Measurements from ENCODE around the gene LGALS9. TPM values are rescaled to one million over a fixed set of nuclear protein-coding genes. Genes with fewer than 3 reads are reported as not detected.
"Not testable (repeated sequence)": the region's sequence is repeated elsewhere in the genome, so short reads cannot be mapped to it uniquely, and the experiment has no call there.

LGALS9 gene
- polyA plus RNA-seq, 1 donor (not counting 4 experiments of a cell fraction or from before 2014, with no cell fraction given) = 0.94 TPM

DNA sequence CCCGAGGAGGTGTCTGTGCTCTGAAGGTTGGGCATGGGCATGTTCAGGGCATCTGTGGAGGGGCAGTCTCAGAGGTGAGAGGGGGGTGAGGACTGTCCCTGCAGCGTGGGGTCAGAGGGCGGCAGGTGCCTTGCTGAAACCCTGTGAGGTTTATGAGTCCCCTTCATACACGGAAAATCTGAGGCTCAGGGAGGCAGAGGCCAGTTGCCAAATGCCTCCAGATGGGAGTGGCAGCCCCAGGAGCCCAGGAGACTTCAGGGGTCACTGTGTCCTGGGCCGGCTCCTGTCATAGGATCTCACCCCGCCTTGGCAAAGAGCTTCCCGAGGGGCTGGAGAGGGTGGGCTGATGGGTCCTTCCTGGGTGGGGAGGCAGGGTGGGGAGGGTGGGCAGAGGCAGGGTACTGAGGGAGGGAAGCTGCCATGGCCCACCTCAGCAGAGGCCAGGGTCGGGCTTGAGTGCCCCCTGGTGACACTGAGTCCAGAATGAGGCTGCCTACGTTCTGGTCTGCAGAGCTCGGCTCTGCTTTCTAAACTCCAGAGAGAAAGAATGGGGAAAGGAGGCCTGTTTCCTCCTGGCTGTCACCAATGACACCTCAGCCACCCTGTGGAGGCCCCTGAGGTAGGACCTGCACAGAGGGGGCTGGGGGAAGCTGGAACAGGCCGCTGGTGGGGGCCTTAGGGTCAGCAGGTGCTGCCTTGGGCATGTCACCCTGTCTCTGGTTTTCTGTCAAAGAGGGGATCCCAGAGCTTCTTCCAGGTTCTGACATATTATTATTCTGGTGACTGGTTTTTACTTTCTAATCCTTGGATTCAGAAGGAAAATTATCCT, 1.1 kb downstream of the LGALS9 start:
- no peak overlapping the region for H2AFZ ChIP-seq (ENCODE audit: control insufficient read depth, low read length)
- DNase-seq (ENCODE audit: low read depth, low spot score) (no peak), FAIRE-seq (no peak)
- H3K9ac ChIP-seq (ENCODE audit: control insufficient read depth, extremely low read depth, insufficient read depth, low read length) = no peak overlapping the region
- no peaks in the 10 kb centered on the region for H3K9me1 ChIP-seq (ENCODE audit: control insufficient read depth, extremely low read depth, insufficient read depth, low read length)
- peaks cover 24% of the 10 kb centered on the region for H3K4me1 ChIP-seq (ENCODE audit: control insufficient read depth, extremely low read depth, insufficient read depth, low read length)
- no peak overlapping the region for H3K4me2 ChIP-seq (ENCODE audit: control insufficient read depth, extremely low read depth, insufficient read depth, low read depth, low read length)
- no peaks in the 10 kb centered on the region for H3K79me2 ChIP-seq (ENCODE audit: control insufficient read depth, insufficient read depth, low read length)
- no peaks in the 10 kb centered on the region for H3K36me3 ChIP-seq (ENCODE audit: control insufficient read depth in 2 of 2, extremely low read depth in 1 of 2, insufficient read depth in 2 of 2, low read length in 2 of 2)
- no peaks in the 10 kb centered on the region for H3K27me3 ChIP-seq (ENCODE audit: control insufficient read depth, extremely low read depth, insufficient read depth, low read length)
- H3K4me3 ChIP-seq (ENCODE audit: control insufficient read depth in 2 of 3, extremely low read depth in 1 of 3, insufficient read depth in 2 of 3, low read depth in 1 of 3, low read length in 3 of 3) = no peak overlapping the region
- TF ChIP-seq EZH2 (IDR thresholded peaks at IDR 0.05; ENCODE audit: low read length) = no peak
- TF ChIP-seq, protein P1, sequence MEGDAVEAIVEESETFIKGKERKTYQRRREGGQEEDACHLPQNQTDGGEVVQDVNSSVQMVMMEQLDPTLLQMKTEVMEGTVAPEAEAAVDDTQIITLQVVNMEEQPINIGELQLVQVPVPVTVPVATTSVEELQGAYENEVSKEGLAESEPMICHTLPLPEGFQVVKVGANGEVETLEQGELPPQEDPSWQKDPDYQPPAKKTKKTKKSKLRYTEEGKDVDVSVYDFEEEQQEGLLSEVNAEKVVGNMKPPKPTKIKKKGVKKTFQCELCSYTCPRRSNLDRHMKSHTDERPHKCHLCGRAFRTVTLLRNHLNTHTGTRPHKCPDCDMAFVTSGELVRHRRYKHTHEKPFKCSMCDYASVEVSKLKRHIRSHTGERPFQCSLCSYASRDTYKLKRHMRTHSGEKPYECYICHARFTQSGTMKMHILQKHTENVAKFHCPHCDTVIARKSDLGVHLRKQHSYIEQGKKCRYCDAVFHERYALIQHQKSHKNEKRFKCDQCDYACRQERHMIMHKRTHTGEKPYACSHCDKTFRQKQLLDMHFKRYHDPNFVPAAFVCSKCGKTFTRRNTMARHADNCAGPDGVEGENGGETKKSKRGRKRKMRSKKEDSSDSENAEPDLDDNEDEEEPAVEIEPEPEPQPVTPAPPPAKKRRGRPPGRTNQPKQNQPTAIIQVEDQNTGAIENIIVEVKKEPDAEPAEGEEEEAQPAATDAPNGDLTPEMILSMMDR (optimal IDR thresholded peaks at IDR 0.05 in 1 of 3, IDR thresholded peaks at IDR 0.05 in 1 of 3, conservative IDR thresholded peaks at IDR 0.05 in 1 of 3; ENCODE audit: extremely low read depth in 1 of 3, insufficient read depth in 2 of 3, low read length in 3 of 3) = no peak
- no peaks in the 10 kb centered on the region for H4K20me1 ChIP-seq (ENCODE audit: control insufficient read depth, extremely low read depth, insufficient read depth, low read length)
- H3K27ac ChIP-seq (ENCODE audit: control insufficient read depth, insufficient read depth, low read length) = no peak overlapping the region
- no peaks in the 10 kb centered on the region for H3K9me3 ChIP-seq (ENCODE audit: control insufficient read depth, low read depth, low read length)
- dilution Hi-C loops (cut with MboI; ENCODE audit: extremely low pct_ligation_motif_present, low sequenced_read_pairs) = no loop called here

DNA sequence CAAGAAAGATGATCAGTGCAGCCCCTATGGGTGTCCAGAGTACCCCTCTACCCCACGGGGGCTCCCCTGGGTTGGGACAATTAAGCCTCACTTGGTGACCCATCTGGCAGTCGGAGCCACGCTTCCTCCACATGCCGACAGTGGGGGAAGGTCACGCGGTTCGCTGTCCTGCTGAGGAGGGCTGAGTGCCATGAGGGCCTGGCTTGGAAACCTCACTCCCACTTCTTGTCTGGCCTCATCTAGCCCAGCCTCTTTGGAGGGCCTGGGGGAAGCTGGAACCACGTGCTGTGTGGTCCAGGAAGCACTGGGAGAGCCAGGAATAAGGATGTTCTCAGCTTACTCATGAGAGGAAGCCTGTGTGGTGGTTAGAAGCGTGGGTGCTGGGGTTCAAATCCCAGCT, 1.8 kb downstream of the LGALS9 start:
- H2AFZ ChIP-seq (ENCODE audit: control insufficient read depth, low read length); FAIRE-seq; dilution Hi-C loops (cut with MboI; ENCODE audit: extremely low pct_ligation_motif_present, low sequenced_read_pairs); H3K9me3 ChIP-seq (ENCODE audit: control insufficient read depth, low read depth, low read length); H3K27ac ChIP-seq (ENCODE audit: control insufficient read depth, insufficient read depth, low read length); H3K36me3 ChIP-seq (ENCODE audit: control insufficient read depth in 2 of 2, extremely low read depth in 1 of 2, insufficient read depth in 2 of 2, low read length in 2 of 2); H3K9me1 ChIP-seq (ENCODE audit: control insufficient read depth, extremely low read depth, insufficient read depth, low read length); H3K4me3 ChIP-seq (ENCODE audit: control insufficient read depth in 2 of 3, extremely low read depth in 1 of 3, insufficient read depth in 2 of 3, low read depth in 1 of 3, low read length in 3 of 3); H3K9ac ChIP-seq (ENCODE audit: control insufficient read depth, extremely low read depth, insufficient read depth, low read length); DNase-seq (ENCODE audit: low read depth, low spot score); H3K79me2 ChIP-seq (ENCODE audit: control insufficient read depth, insufficient read depth, low read length); H3K4me2 ChIP-seq (ENCODE audit: control insufficient read depth, extremely low read depth, insufficient read depth, low read depth, low read length); H3K27me3 ChIP-seq (ENCODE audit: control insufficient read depth, extremely low read depth, insufficient read depth, low read length); H4K20me1 ChIP-seq (ENCODE audit: control insufficient read depth, extremely low read depth, insufficient read depth, low read length): not testable (repeated sequence)
- H3K4me1 ChIP-seq (ENCODE audit: control insufficient read depth, extremely low read depth, insufficient read depth, low read length) = peaks cover 24% of the 10 kb centered on the region

All from keratinocyte (primary cell).